ENCODE results near the gene CBLIF.

Gene CBLIF

GRCh38 chr11:59801160-59801706 is 44.1 kb downstream of the CBLIF start:
- TF ChIP-seq CTCF (IDR thresholded peaks at IDR 0.05): no peak

GRCh38 chr11:59800390-59801025 is 44.8 kb downstream of the CBLIF start:
- TF ChIP-seq CTCF (IDR thresholded peaks at IDR 0.05): no peak

GRCh38 chr11:59794417-59794816 is 50.9 kb downstream of the CBLIF start:
- TF ChIP-seq CTCF (IDR thresholded peaks at IDR 0.05): no peak

- TF ChIP-seq CTCF (IDR thresholded peaks at IDR 0.05): no peak
These were observed 52.8 kb downstream of the CBLIF start for GRCh38 chr11:59792507-59792906.

- TF ChIP-seq CTCF (IDR thresholded peaks at IDR 0.05): no peak
These were observed 53.7 kb downstream of the CBLIF start for GRCh38 chr11:59791639-59792038.

- no peak for TF ChIP-seq CTCF (IDR thresholded peaks at IDR 0.05)
These were observed 57.5 kb downstream of the CBLIF start for GRCh38 chr11:59787816-59788215.

GRCh38 chr11:59787255-59787588 is 58.1 kb downstream of the CBLIF start:
- TF ChIP-seq CTCF (IDR thresholded peaks at IDR 0.05): no peak

GRCh38 chr11:59785818-59786217 is 59.5 kb downstream of the CBLIF start:
- TF ChIP-seq CTCF (IDR thresholded peaks at IDR 0.05): no peak

All from LNCAP (cell line).